Measurements from ENCODE around the gene TBC1D8.

- TF ChIP-seq CTCF (IDR thresholded peaks at IDR 0.05) (no peak), POLR2A (IDR thresholded peaks at IDR 0.05) (no peak)
Observed at GRCh38 chr2:101057051-101057933, 93.9 kb downstream of the TBC1D8 start.
